Measurements from ENCODE around the gene MAN1B1.
"Not testable (repeated sequence)": the region's sequence is repeated elsewhere in the genome, so short reads cannot be mapped to it uniquely, and the experiment has no call there.

MAN1B1 gene

DNA sequence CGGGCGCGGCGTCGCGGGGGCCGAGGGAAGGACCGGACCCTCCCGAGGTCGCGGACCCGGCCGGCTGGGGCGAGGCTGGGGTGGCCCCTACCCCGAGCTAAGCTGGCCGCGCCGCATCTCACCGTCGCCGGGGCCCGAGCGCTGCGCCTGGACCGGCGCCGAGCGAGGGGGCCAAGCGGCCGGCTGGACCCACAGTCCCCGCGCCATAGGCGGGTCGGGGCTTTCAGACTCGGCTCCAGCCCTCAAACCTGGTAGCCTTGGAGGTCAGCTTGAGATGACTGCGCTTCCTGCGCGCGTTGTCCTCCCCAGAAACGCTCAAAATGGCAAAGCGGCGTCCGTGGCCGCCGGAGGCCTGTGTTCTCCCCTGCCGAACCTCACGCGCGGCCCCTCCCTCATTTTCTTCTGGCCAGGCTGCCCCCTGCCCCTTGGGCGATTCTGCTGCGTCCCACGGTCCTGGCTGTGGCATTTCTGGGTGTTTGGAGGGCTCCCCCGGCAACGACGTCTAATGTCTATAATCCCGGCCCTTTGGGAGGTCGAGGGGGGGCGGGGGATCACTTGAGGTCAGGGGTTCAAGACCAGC is 43.5 kb downstream of the MAN1B1 start:
- no peak for DNase-seq

DNA sequence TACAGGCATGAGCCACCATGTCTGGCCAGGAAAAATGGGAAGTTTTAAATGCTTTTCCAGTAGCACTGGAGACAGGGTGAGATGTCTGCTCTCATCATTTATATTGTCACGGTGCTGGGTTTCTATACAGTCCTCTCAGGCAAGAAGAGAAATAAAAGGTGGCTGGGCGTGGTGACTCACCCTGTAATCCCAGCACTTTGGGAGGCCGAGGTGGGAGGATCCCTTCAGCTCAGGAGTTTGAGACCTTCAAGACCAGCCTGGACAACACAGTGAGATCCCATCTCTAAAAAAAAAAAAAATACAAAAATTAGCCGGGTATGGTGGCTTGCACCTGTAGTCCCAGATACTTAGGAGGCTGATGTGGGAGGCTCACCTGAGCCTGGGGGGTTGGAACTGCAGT is 47.4 kb downstream of the MAN1B1 start:
- DNase-seq = no peak

DNA sequence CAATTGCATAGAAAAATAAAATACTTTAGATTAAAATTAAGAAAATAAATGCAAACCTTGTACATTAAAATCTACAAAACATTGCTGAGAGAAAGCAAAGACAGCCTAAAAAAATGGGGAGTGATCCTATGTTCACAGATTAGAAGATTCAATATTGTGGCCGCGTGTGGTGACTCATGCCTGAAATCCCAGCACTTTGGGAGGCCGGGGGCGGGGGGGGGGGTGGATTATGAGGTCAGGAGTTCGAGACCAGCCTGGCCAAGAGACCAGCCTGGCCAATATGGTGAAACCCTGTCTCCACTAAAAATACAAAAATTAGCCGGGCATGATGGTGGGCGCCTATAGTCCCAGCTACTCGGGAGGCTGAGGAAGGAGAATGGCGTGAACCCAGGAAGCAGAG is 48.4 kb downstream of the MAN1B1 start:
- not testable (repeated sequence) for DNase-seq

DNA sequence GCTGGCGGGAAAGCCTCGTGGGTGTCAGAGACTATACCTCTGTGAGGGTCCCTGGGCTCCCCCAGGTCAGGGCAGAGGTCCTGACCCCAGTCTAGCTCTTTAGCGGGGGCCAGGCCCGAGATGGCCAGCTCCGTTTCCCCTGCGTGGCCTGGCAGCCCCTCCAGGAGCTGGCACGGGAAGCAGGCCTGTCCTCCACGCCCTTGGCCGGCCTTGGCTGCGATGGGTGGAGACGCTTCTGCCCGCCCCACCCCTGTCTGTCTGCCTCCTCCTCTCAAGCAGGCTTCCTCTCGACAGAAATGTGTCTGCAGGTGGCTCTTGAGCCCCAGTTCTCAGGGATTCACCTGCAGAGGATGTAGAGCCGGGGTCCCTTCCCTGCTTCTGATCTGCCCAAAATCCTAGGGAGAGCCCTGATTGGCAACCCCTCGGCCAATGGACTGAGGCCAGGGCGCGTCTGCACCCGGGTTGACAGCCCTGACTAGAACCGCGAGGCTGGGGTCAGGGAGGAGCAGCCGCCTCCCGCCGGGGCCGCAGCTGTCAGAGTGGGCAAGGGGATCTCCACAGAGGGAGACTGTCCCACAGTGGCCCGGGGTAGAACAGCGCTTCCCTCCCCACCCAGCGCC is 49.6 kb downstream of the MAN1B1 start:
- DNase-seq = no peak

DNA sequence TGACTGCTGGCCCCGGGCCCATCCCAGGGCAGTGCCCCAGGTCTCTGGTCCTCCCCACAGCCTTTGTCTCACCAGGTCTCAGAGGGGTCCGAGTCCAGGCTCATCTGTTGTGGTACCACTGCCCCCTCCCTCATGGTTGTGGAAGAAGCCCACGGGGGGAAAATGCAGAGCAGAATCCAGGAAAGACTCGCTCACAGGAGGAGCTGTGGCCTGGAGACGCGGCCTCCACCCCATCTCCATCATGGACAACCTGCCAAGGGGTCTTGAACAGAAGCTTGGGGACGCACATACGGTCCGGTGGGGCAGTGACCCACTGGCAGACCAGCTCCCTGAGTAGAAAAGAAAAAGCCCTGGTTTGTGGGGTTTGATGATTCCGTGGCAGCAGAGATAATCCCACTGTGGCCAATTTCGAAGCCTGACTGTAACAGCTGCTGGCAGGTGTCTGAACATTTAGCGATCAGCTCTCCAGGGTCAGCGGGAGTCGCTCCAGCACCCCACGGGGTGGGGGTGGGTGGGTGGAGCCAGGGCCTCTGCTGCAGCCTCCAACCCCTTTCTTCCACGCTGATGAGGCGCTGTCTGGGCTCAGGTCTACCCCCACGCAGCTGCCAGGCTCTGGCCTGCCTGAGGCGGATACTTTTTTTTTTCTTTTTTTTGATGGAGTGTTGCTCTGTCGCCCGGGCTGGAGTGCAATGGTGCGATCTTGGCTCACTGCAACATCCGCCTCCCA is 50.3 kb downstream of the MAN1B1 start:
- DNase-seq = no peak

DNA sequence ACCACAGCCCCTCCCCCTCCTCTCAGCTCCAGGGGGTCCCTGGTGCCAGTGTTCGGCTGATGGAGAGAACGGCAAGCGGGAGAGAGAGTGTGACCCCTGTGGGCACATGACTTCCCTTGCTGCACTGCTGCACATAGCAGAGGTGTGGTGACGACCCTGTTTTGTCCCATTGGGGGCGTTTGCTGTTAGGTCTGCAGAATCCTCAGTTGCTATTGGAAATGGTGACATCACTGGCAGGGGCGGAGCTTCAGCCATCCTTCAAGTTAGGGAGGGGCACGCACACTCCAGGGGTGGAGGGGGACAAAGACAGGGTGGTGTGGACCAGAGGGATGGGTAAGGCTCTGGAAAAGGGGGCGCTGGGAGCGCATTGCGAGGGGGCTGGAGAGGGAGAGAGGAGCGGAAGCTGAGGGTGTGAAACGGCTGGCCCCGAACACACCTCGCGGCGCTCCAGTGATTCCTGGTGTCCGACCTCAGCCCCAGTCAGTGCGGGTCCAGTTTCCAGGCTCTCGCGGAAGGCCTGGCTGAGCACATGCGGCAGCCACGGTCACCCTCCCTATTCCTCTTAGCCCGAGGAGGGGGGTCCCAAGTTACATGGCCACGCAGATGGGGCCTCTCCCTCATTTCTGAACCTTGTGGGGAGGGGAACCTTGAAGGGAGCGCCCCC is 51.4 kb downstream of the MAN1B1 start:
- no peak for DNase-seq

DNA sequence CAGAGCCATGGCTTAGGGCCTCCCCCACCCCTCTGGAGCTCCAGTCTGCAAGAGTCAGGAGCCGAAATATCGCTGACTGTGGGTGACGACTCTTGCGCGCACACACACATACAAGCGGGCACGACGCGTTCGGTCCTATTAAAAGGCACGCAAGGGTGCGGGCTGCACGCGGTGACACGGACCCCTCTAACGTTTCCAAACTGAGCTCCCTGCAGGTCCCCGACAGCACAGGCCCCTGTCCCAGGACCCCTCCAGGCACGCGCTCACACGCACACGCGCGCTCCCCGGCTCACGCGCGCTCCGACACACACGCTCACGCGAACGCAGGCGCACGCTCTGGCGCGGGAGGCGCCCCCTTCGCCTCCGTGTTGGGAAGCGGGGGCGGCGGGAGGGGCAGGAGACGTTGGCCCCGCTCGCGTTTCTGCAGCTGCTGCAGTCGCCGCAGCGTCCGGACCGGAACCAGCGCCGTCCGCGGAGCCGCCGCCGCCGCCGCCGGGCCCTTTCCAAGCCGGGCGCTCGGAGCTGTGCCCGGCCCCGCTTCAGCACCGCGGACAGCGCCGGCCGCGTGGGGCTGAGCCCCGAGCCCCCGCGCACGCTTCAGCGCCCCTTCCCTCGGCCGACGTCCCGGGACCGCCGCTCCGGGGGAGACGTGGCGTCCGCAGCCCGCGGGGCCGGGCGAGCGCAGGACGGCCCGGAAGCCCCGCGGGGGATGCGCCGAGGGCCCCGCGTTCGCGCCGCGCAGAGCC is 52.1 kb downstream of the MAN1B1 start, which contains the start of gene GRIN1:
TSS of gene GRIN1 (plus strand) at position 433 of the 746 bp plus-strand sequence. CDS start 333 bp downstream, outside the sequence.
- DNase-seq = peak; percentile 37

DNA sequence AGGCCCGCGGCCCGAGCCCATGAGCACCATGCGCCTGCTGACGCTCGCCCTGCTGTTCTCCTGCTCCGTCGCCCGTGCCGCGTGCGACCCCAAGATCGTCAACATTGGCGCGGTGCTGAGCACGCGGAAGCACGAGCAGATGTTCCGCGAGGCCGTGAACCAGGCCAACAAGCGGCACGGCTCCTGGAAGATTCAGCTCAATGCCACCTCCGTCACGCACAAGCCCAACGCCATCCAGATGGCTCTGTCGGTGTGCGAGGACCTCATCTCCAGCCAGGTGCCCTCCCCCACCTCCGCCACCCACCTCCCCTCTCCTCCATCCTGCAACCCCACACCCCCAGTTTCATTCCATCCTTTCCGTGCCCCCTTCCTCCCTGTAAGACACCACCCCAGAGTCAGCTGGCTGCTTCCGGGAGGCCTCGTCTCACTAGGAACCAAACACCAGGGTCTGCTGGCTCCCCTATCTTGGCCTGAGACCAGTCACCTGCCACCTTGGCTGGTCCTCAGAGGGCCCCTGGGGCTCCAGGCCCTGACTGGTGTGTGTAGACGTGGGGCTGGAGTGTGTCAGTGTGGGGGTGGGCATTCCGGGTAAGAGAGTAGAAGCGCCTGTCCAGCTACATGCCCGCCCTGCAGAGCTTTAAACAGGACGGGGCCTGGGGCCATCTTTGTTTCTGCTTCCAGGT is 52.8 kb downstream of the MAN1B1 start:
- no peak for DNase-seq

DNA sequence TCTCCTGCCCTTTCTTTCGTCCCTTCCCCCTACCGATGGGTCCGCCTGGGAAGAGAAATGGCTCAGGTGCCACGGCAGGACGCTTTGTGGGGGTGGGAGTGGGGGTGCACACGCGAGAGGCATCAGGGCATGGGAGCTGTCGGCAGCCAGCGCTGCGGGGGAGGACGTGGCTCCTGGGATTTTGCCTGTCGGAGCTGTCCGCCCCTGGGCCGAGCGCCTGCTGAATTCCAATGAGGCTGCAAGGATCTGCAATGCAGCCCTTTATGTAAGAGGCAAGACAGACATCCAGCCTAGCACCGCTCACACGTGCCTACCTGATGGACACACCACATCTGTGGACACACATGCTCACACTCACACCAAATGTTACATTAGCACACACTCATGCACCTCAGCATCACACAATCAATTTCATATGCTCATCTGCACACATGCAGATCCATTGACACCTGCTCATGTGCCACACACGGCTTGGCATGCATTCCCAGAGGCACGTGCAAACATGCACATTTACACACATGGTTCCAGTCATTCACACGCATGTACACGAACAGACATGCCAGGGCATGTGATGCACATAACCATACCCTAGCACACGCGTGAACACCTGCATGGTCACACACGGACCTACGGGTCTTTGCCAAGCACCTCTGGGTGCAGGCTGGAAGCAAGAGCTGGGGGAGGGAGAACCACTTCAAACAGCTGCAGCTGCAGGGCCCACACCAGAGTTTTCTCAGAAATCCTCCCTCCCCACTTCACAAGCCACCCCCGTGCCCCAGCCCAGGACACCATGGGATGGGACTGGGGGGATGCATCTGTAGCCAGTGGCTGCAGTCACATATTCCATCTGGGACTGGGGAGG is 53.6 kb downstream of the MAN1B1 start:
- no peak for DNase-seq

DNA sequence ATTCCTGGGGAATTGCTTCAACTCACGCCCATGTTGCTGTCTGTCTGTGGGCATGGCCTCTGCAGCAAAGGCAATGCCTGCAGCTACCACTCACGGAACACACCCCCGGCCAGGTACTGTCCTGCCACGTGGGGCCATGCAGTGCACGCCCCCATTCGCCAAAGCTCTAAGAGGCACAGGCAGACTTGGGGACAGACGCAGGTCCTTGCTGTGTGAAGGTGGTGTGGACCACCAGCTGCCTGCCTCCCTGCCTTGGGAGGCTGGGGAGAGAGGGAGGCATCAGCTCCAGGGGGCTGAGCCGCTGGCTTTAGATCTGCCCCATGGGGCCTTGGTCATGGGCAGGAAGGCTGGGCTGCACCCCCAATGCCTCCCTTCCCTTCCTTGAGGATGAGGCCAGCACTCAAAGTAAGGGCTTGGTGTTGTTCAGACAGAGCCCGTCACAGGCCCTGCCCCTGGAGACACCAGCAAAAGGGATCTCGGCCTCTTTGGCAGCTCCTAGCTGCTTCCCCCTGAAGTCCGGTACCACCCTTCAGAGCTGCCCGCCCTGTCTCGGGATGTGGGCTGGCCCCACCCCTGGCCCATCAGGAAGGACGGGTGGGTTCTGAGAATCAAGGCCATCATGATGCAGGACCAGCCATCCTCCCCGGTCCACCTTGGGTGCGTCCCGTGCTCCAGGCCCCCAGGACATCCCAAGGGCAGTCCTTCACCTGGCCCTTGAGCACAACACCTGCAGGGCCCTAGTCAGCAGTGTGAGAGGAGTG is 54.4 kb downstream of the MAN1B1 start:
- no peak for DNase-seq

DNA sequence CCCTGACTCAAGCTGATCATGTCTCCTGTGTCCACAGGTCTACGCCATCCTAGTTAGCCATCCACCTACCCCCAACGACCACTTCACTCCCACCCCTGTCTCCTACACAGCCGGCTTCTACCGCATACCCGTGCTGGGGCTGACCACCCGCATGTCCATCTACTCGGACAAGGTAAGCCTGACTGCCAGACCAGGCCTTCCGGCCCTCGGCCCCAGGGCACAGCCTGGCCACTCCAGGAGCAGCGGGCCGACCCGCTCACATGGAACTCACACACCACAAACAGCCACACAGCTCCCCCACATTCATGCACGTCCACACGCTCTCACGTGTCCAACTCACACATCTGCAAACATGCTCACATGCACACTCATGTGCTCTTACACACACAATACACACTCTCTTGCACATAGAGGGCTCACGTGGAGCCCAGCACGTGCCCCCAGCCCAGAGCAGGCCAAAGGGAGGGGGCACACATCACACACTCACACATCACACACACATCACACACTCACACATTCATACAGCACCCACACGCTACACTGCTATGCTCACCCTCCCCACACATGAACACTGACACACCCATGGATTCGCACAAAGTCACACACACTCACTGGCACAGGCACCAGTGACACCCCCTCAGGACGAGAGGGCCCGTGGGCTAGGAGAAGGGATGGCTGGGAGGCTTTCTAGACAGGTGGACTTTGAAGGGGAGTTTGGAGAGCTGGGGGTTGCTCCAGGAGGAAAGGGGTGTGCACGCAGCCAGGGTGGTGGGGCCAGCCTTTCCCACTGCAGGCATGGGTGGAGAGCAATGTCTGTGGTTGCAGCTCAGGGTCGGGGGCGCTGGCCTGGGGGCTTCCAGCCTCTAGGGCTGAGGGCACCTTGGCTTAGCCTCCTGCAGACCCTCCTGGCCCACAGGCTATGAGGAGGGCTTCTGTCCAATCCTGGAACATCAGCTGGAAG is 55.5 kb downstream of the MAN1B1 start:
- no peak for DNase-seq

DNA sequence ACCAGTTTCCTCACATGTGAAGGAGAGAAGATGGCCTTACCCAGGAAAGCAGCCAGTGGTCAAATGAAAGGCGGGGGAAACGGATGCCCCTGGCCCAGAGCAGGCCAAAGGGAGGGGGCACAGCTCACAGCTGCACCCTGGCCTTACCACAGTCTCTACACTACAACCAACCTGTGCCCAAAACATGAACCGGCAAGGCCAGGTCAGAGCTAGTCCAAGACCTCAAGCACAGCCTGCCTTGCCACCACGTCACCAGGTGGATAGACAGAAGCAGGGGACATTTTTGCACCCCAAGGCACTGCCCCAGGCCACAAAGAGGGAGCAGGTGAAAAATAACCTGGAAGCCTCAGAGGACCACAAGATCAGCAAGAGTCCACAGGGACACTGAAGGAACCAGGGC is 56.7 kb downstream of the MAN1B1 start:
- no peak for DNase-seq

DNA sequence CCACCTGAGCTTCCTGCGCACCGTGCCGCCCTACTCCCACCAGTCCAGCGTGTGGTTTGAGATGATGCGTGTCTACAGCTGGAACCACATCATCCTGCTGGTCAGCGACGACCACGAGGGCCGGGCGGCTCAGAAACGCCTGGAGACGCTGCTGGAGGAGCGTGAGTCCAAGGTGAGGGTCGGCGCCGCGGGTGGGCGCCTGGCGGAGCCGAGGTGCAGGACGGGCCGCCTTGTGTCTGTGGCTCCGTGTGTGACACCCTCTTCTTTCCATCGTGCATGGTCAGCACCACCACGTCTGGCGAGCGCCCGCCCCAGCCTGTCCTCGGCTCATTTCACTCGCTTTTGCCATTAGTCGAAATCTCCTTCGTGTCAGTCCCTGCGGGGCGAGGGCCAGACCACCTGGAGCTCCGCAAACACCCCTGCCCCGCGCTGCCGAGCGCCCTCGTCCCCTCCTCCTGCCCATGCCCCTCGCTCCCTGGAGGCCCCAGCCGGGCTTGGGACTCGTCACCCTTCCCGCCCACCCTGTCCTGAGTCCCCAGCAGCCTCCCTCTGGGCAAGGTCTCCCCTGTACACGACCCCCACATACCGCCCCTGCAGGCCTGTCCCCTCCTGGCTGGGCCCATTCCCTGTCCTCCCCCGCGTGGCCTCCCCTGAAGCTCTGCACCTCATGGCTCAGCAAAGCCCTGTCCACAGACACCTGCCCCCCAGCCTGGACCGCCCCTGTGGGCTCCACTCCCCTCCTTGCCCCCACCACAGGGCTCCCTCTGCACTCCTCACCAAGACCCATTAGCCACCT is 59.1 kb downstream of the MAN1B1 start:
- DNase-seq = no peak

DNA sequence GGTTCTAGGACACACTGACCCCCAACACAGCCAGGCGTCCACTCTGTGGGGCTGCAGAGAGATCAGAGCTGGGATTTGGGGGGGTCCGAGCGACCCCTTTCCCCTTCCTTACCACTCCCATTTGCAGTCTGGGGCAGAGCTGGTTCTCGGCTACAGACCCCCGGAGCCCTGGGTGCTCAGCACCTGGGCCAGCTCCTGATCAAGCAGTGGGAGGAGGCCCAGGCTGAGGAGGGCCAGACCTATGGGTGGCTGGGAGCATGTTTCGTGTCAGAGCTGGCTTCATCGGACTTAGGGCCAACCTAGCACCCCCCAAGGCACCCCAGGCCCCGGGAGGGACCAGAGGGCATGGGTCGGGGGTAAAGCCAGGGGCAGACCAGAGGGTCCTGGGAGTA is 59.7 kb downstream of the MAN1B1 start:
- no peak for DNase-seq

DNA sequence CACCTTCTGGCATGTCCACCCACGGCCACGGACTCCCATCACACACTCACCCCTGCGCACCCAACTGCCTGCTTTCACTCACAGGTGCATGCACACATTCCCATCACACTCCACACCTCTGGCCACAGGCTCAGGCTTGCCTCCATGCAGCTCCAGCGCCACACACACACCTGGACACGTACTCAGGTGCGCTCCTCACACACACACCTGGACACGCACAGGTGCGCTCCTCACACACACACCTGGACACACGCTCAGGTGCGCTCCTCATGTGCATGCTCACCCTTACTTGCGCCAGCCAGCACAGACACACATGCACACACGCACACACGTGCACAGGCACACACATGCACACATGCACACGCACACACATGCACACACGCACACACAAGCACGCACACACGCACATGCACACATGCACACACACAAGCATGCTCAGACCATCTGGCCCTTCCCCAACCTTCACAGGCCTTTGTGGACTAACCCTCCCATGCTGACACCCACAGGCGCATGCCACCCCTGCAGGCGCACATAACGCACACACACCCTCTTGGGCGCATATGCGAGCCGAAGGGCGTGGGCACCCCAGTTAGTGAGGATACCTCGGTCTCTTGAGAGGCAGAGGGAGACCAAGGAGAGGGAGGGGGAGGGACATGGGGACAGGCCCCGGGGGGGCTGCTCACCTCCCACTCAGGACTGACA is 60.5 kb downstream of the MAN1B1 start:
- no peak for DNase-seq

DNA sequence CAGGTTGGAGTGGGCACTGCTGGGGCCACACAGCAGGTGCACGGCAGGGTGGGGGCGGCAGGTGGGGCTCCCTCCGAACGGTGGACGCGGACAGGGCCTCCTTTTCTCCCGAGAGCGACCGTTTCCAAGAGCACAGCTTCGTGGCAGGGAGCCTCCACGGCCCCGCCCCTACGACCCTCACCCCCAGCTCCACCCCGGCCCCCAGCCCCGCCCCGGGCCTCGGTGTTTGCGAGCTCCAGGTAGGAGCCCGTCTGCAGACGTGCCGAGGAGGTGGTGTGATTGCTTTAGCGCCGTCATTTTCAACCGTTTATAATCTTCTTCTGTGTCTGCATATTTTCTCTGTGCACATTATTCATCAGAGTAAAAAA is 61.0 kb downstream of the MAN1B1 start:
- no peak for DNase-seq

DNA sequence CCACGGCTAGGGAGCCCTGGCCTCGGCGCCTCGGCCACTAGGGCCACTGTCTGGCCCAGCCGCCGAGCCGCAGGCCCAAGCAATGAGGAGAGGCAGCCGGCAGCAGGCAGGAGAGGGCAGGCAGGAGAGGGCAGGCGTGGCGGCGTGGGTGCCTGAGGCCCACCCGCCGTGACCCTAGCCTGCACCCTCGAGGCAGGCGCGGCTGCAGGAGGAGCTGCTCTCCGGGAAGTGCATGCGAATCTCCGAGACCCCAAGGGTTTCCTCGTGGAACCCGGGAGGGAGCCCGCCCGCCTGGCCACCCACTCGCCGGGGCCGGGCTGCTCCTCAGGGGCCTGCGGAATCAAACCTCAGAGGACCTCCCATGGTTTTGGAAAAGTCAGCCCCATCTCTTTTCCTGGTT is 61.5 kb downstream of the MAN1B1 start:
- DNase-seq = no peak

DNA sequence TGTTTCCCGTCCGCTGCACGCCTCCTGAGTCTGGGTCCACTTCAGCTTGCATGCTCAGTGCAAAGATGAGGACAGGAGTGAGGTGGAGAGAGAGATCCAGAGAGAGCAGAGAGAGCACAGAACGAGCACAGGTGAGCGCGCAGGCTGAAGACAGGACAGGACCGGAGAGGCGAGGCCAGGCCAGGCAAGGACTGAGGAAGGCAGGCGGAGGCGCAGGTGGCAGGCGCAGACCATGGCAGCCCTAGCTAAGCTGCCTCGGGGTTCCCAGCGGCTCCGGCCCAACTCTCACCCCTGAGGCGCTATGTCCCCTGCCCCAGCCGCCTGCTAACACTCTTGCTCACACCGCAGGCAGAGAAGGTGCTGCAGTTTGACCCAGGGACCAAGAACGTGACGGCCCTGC is 61.9 kb downstream of the MAN1B1 start:
- no peak for DNase-seq
